ENCODE data around the gene ISY1.

The ISY1 gene

GRCh38 chr3:129180461-129180860, 19.6 kb upstream of the ISY1 start:
- peaks cover 1 to 10% of the 10 kb centered on the region in 2 donors for H3K4me1 ChIP-seq (ENCODE audit: control insufficient read depth in 2 of 2, insufficient read depth in 1 of 2, low read depth in 1 of 2, low read length in 2 of 2)
- H3K9me3 ChIP-seq (replicated peaks in 1 of 2; ENCODE audit: control insufficient read depth in 2 of 2, insufficient read depth in 1 of 2, low read depth in 1 of 2, low read length in 2 of 2), result no peaks in the 10 kb centered on the region
- no peak overlapping the region for H3K27ac ChIP-seq (replicated peaks; ENCODE audit: low read length)
- no peak overlapping the region for H2BK15ac ChIP-seq (ENCODE audit: low read length)
- no peak overlapping the region for H3K4me3 ChIP-seq (ENCODE audit: low read length in 2 of 2)
- H3K36me3 ChIP-seq (replicated peaks in 1 of 2; ENCODE audit: control insufficient read depth in 2 of 2, insufficient read depth in 2 of 2, low read length in 2 of 2), result peaks cover 9 to 69% of the 10 kb centered on the region in 2 donors
- H2AFZ ChIP-seq (ENCODE audit: low read length), result no peak overlapping the region
- no peak for DNase-seq (ENCODE audit: low spot score)
- no peak overlapping the region for H2AK5ac ChIP-seq (ENCODE audit: low read depth, low read length)
- no peak overlapping the region for H3K18ac ChIP-seq (ENCODE audit: low read length)
- H3K4me2 ChIP-seq (ENCODE audit: insufficient read depth, low read length, poor library complexity, severe bottlenecking), result no peak overlapping the region
- H3K14ac ChIP-seq (ENCODE audit: low read length), result no peak overlapping the region
- H4K8ac ChIP-seq (ENCODE audit: low read depth, low read length), result no peak overlapping the region
- H2BK120ac ChIP-seq (ENCODE audit: low read depth, low read length), result no peak overlapping the region
- H2BK5ac ChIP-seq (ENCODE audit: low read length), result no peak overlapping the region
- no peaks in the 10 kb centered on the region for H3K27me3 ChIP-seq (ENCODE audit: control insufficient read depth in 3 of 3, insufficient read depth in 3 of 3, low read depth in 1 of 3, low read length in 3 of 3)
- no peak overlapping the region for H3K9ac ChIP-seq (ENCODE audit: low read depth, low read length, poor library complexity)
- H3K79me1 ChIP-seq (ENCODE audit: low read depth, low read length), result peaks cover 7% of the 10 kb centered on the region
- no peak overlapping the region for H4K91ac ChIP-seq (ENCODE audit: low read depth, low read length, poor library complexity)
- no CpG with 5 or more reads among the region's 1 CpG for WGBS, 2 donors (ENCODE audit: extremely low coverage in 2 of 2, insufficient read length in 2 of 2, insufficient replicate concordance in 1 of 2)
- H3K4ac ChIP-seq (ENCODE audit: low read length), result no peak overlapping the region
- no peak overlapping the region for H3K23ac ChIP-seq (ENCODE audit: low read depth, low read length, poor library complexity)
- H2BK12ac ChIP-seq (ENCODE audit: low read length), result no peak overlapping the region

- Histone ChIP-seq H3K9me3 (replicated peaks in 1 of 2; ENCODE audit: control insufficient read depth in 2 of 2, insufficient read depth in 1 of 2, low read depth in 1 of 2, low read length in 2 of 2) (peaks cover 0 to 1% of the 10 kb centered on the region in 2 donors), H4K8ac (ENCODE audit: low read depth, low read length) (no peak overlapping the region), H2BK15ac (ENCODE audit: low read length) (no peak overlapping the region), H3K23ac (ENCODE audit: low read depth, low read length, poor library complexity) (no peak overlapping the region), H4K91ac (ENCODE audit: low read depth, low read length, poor library complexity) (no peak overlapping the region), H3K36me3 (replicated peaks in 1 of 2; ENCODE audit: control insufficient read depth in 2 of 2, insufficient read depth in 2 of 2, low read length in 2 of 2) (peaks cover 14 to 95% of the 10 kb centered on the region in 2 donors), H3K9ac (ENCODE audit: low read depth, low read length, poor library complexity) (no peak overlapping the region), H2BK12ac (ENCODE audit: low read length) (no peak overlapping the region), H3K27ac (replicated peaks; ENCODE audit: low read length) (no peak overlapping the region), H3K4me2 (ENCODE audit: insufficient read depth, low read length, poor library complexity, severe bottlenecking) (no peak overlapping the region), H2AK5ac (ENCODE audit: low read depth, low read length) (no peak overlapping the region), H3K4me1 (ENCODE audit: control insufficient read depth in 2 of 2, insufficient read depth in 1 of 2, low read depth in 1 of 2, low read length in 2 of 2) (peaks cover 1 to 2% of the 10 kb centered on the region in 2 donors), H2AFZ (ENCODE audit: low read length) (no peak overlapping the region), H3K4ac (ENCODE audit: low read length) (no peak overlapping the region), H3K4me3 (ENCODE audit: low read length in 2 of 2) (no peak overlapping the region), H3K14ac (ENCODE audit: low read length) (no peak overlapping the region), H2BK5ac (ENCODE audit: low read length) (no peak overlapping the region), H3K18ac (ENCODE audit: low read length) (no peak overlapping the region), H3K79me1 (ENCODE audit: low read depth, low read length) (peaks cover 3% of the 10 kb centered on the region), H3K27me3 (ENCODE audit: control insufficient read depth in 3 of 3, insufficient read depth in 3 of 3, low read depth in 1 of 3, low read length in 3 of 3) (no peaks in the 10 kb centered on the region), H2BK120ac (ENCODE audit: low read depth, low read length) (no peak overlapping the region)
- no CpG with 5 or more reads among the region's 1 CpG for WGBS, 2 donors (ENCODE audit: extremely low coverage in 2 of 2, insufficient read length in 2 of 2, insufficient replicate concordance in 1 of 2)
- DNase-seq (ENCODE audit: low spot score), result no peak
Measured at GRCh38 chr3:129176051-129176450, 15.2 kb upstream of the ISY1 start.

GRCh38 chr3:129173725-129174124, 12.9 kb upstream of the ISY1 start:
- Histone ChIP-seq H3K4me2 (ENCODE audit: insufficient read depth, low read length, poor library complexity, severe bottlenecking) (no peak overlapping the region), H3K79me1 (ENCODE audit: low read depth, low read length) (peaks cover 5% of the 10 kb centered on the region), H4K8ac (ENCODE audit: low read depth, low read length) (no peak overlapping the region), H2BK15ac (ENCODE audit: low read length) (no peak overlapping the region), H3K4me1 (ENCODE audit: control insufficient read depth in 2 of 2, insufficient read depth in 1 of 2, low read depth in 1 of 2, low read length in 2 of 2) (no peaks in the 10 kb centered on the region), H3K9ac (ENCODE audit: low read depth, low read length, poor library complexity) (no peak overlapping the region), H4K91ac (ENCODE audit: low read depth, low read length, poor library complexity) (no peak overlapping the region), H3K18ac (ENCODE audit: low read length) (no peak overlapping the region), H2AK5ac (ENCODE audit: low read depth, low read length) (no peak overlapping the region), H2AFZ (ENCODE audit: low read length) (no peak overlapping the region), H3K27ac (replicated peaks; ENCODE audit: low read length) (no peak overlapping the region), H3K4ac (ENCODE audit: low read length) (no peak overlapping the region), H3K9me3 (replicated peaks in 1 of 2; ENCODE audit: control insufficient read depth in 2 of 2, insufficient read depth in 1 of 2, low read depth in 1 of 2, low read length in 2 of 2) (peaks cover 0 to 4% of the 10 kb centered on the region in 2 donors), H2BK120ac (ENCODE audit: low read depth, low read length) (no peak overlapping the region), H3K23ac (ENCODE audit: low read depth, low read length, poor library complexity) (no peak overlapping the region), H3K4me3 (ENCODE audit: low read length in 2 of 2) (no peak overlapping the region), H2BK5ac (ENCODE audit: low read length) (no peak overlapping the region), H3K27me3 (ENCODE audit: control insufficient read depth in 3 of 3, insufficient read depth in 3 of 3, low read depth in 1 of 3, low read length in 3 of 3) (no peaks in the 10 kb centered on the region), H3K14ac (ENCODE audit: low read length) (no peak overlapping the region), H3K36me3 (replicated peaks in 1 of 2; ENCODE audit: control insufficient read depth in 2 of 2, insufficient read depth in 2 of 2, low read length in 2 of 2) (peaks cover 21 to 94% of the 10 kb centered on the region in 2 donors), H2BK12ac (ENCODE audit: low read length) (no peak overlapping the region)
- 100% methylated on average over 1 of the region's 4 CpGs; no CpG with 5 or more reads in 1 of the 2 donors for WGBS, 2 donors (ENCODE audit: extremely low coverage in 2 of 2, insufficient read length in 2 of 2, insufficient replicate concordance in 1 of 2)
- no peak for DNase-seq (ENCODE audit: low spot score)

- no CpG with 5 or more reads among the region's 2 CpGs for WGBS, 2 donors (ENCODE audit: extremely low coverage in 2 of 2, insufficient read length in 2 of 2, insufficient replicate concordance in 1 of 2)
- peaks cover 18 to 90% of the 10 kb centered on the region in 2 donors for H3K36me3 ChIP-seq (replicated peaks in 1 of 2; ENCODE audit: control insufficient read depth in 2 of 2, insufficient read depth in 2 of 2, low read length in 2 of 2)
Measured at GRCh38 chr3:129173206-129173605, 12.3 kb upstream of the ISY1 start.

More at GRCh38 chr3:129173206-129173605, 12.3 kb upstream of the ISY1 start:
- Histone ChIP-seq H3K18ac (ENCODE audit: low read length) (no peak overlapping the region), H2AK5ac (ENCODE audit: low read depth, low read length) (no peak overlapping the region), H3K4ac (ENCODE audit: low read length) (no peak overlapping the region), H2BK15ac (ENCODE audit: low read length) (no peak overlapping the region), H2AFZ (ENCODE audit: low read length) (no peak overlapping the region), H2BK5ac (ENCODE audit: low read length) (no peak overlapping the region), H3K4me3 (ENCODE audit: low read length in 2 of 2) (no peak overlapping the region), H3K4me1 (ENCODE audit: control insufficient read depth in 2 of 2, insufficient read depth in 1 of 2, low read depth in 1 of 2, low read length in 2 of 2) (no peaks in the 10 kb centered on the region), H3K27me3 (ENCODE audit: control insufficient read depth in 3 of 3, insufficient read depth in 3 of 3, low read depth in 1 of 3, low read length in 3 of 3) (no peaks in the 10 kb centered on the region), H2BK120ac (ENCODE audit: low read depth, low read length) (no peak overlapping the region), H3K23ac (ENCODE audit: low read depth, low read length, poor library complexity) (no peak overlapping the region), H3K27ac (replicated peaks; ENCODE audit: low read length) (no peak overlapping the region), H4K8ac (ENCODE audit: low read depth, low read length) (no peak overlapping the region), H2BK12ac (ENCODE audit: low read length) (no peak overlapping the region), H3K14ac (ENCODE audit: low read length) (no peak overlapping the region), H4K91ac (ENCODE audit: low read depth, low read length, poor library complexity) (no peak overlapping the region), H3K9me3 (replicated peaks in 1 of 2; ENCODE audit: control insufficient read depth in 2 of 2, insufficient read depth in 1 of 2, low read depth in 1 of 2, low read length in 2 of 2) (peaks cover 0 to 4% of the 10 kb centered on the region in 2 donors), H3K79me1 (ENCODE audit: low read depth, low read length) (peaks cover 5% of the 10 kb centered on the region), H3K4me2 (ENCODE audit: insufficient read depth, low read length, poor library complexity, severe bottlenecking) (no peak overlapping the region), H3K9ac (ENCODE audit: low read depth, low read length, poor library complexity) (no peak overlapping the region)
- DNase-seq (ENCODE audit: low spot score), result no peak
